A673 (cell line): ENCODE measurements around the gene BCL2L2. TPM values are rescaled to one million over a fixed set of nuclear protein-coding genes. Genes with fewer than 3 reads are reported as not detected.
"Not testable (repeated sequence)": the region's sequence is repeated elsewhere in the genome, so short reads cannot be mapped to it uniquely, and the experiment has no call there.

Experiments used
- BruUV-seq: library from RNA; stranded (reverse); fragments of 400-500 nt; replicated peaks from 2 replicates; lab custom pipeline; 2021; lab: Mats Ljungman, UMichigan
- CTCF ChIA-PET: fragments of 300-600 bp; sonication (Branson Sonifier 250); formaldehyde crosslinking; loops from one replicate; lab custom pipeline; 2022; ENCODE audit warnings: antibody characterized with exemption; lab: Charles Lee
- POLR2A ChIA-PET: fragments of 300-600 bp; sonication (Branson Sonifier 250); formaldehyde crosslinking; loops from one replicate; lab custom pipeline; 2022; ENCODE audit warnings: antibody characterized with exemption; ENCODE audit not compliant: low non-redundant PET; lab: Charles Lee
- DNase-seq: peaks from one replicate; pipeline ENCODE4 v3.0.0-alpha.2; 2015; ENCODE audit warnings: low spot score
- H3K27ac ChIP-seq: fragments of 200-600 bp; sonication (generic); 2 replicates; pipeline ENCODE4 v1.5.1; 2016; ENCODE audit warnings: mixed run types, low read depth, mild to moderate bottlenecking, mixed read lengths, antibody characterized with exemption, low read length; ENCODE audit not compliant: poor library complexity, severe bottlenecking
- H3K27me3 ChIP-seq: fragments of 200-600 bp; sonication (generic); replicated peaks from 2 replicates; pipeline ENCODE4 v1.6.1; 2017; ENCODE audit warnings: mixed run types, low read depth, mild to moderate bottlenecking, mixed read lengths, antibody characterized with exemption, low read length; ENCODE audit not compliant: insufficient read depth, poor library complexity
- H3K36me3 ChIP-seq: fragments of 200-600 bp; sonication (generic); 2 replicates; pipeline ENCODE4 v1.6.1; 2016; ENCODE audit warnings: mixed run types, mild to moderate bottlenecking, mixed read lengths, antibody characterized with exemption, low read length; ENCODE audit not compliant: insufficient read depth, poor library complexity, severe bottlenecking
- H3K4me1 ChIP-seq: fragments of 200-600 bp; sonication (generic); 2 replicates; pipeline ENCODE4 v1.6.1; 2017; ENCODE audit warnings: mixed run types, mild to moderate bottlenecking, mixed read lengths, antibody characterized with exemption, low read length; ENCODE audit not compliant: insufficient read depth, poor library complexity, severe bottlenecking
- H3K4me3 ChIP-seq: fragments of 200-600 bp; sonication (generic); 2 replicates; pipeline ENCODE4 v1.5.1; 2016; ENCODE audit warnings: low read depth, mixed run types, mild to moderate bottlenecking, mixed read lengths, low read length; ENCODE audit not compliant: poor library complexity, severe bottlenecking
- H3K9me3 ChIP-seq: fragments of 200-600 bp; sonication (generic); 2 replicates; pipeline ENCODE4 v1.6.1; 2016; ENCODE audit warnings: mixed run types, low read depth, mild to moderate bottlenecking, mixed read lengths, antibody characterized with exemption, low read length; ENCODE audit not compliant: poor library complexity, severe bottlenecking
- EZH2 ChIP-seq: fragments of 200-600 bp; sonication (generic); IDR thresholded peaks from 2 replicates; pipeline ENCODE4 v1.6.1; 2017; ENCODE audit warnings: borderline replicate concordance, low read depth, mild to moderate bottlenecking, mixed read lengths, antibody characterized with exemption, low read length; ENCODE audit not compliant: poor library complexity, severe bottlenecking
- intact Hi-C: fragments of 100-400 bp; cut with micrococcal nuclease; formaldehyde crosslinking; loops from one replicate; pipeline ENCODE4 v1.10.0; 2022; ENCODE audit not compliant: unreplicated experiment
- total RNA-seq: library from RNA; stranded (reverse); gene quantifications from 2 replicates; pipeline ENCODE4 v1.2.3, GENCODE V29; 2021
- TF ChIP-seq, protein P1 (sequence below): fragments of 300-800, 200-600 bp; sonication (generic); conservative IDR thresholded peaks from 2 replicates; pipeline ENCODE4 v1.5.1; 2017; ENCODE audit warnings: low read depth, mild to moderate bottlenecking, antibody characterized with exemption, low read length, moderate library complexity, mixed read lengths

The BCL2L2 gene
- total RNA-seq, 1 experiment from 2014 or later, result 22.8 TPM

DNA sequence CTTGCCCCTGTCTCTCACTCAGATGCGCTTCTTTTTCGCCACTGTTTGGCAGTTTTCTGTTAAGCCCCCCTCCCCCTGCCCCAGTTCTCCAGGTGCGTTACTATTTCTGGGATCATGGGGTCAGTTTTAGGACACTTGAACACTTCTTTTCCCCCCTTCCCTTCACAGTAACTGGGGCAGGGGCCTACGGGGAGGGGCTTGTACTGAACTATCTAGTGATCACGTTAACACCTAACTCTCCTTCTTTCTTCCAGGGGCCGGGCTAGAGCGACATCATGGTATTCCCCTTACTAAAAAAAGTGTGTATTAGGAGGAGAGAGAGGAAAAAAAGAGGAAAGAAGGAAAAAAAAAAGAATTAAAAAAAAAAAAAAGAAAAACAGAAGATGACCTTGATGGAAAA lies 18.4 kb downstream of the BCL2L2 start:
- TF ChIP-seq, protein P1, sequence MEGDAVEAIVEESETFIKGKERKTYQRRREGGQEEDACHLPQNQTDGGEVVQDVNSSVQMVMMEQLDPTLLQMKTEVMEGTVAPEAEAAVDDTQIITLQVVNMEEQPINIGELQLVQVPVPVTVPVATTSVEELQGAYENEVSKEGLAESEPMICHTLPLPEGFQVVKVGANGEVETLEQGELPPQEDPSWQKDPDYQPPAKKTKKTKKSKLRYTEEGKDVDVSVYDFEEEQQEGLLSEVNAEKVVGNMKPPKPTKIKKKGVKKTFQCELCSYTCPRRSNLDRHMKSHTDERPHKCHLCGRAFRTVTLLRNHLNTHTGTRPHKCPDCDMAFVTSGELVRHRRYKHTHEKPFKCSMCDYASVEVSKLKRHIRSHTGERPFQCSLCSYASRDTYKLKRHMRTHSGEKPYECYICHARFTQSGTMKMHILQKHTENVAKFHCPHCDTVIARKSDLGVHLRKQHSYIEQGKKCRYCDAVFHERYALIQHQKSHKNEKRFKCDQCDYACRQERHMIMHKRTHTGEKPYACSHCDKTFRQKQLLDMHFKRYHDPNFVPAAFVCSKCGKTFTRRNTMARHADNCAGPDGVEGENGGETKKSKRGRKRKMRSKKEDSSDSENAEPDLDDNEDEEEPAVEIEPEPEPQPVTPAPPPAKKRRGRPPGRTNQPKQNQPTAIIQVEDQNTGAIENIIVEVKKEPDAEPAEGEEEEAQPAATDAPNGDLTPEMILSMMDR, result no peak
- no peak for TF ChIP-seq EZH2
- Histone ChIP-seq H3K4me3 (no peak overlapping the region), H3K4me1 (peaks cover 13% of the 10 kb centered on the region), H3K27me3 (no peaks in the 10 kb centered on the region), H3K27ac (no peak overlapping the region), H3K9me3 (no peaks in the 10 kb centered on the region), H3K36me3 (peaks cover 37% of the 10 kb centered on the region)
- CTCF ChIA-PET, result no interaction called here
- intact Hi-C loops, result loop anchor here (5.0 kb wide), 2 partner anchors 42 to 142 kb away; partner anchors contain the start of genes EFS and NGDN
- no peak for DNase-seq
- BruUV-seq, result no TSS peak
- POLR2A ChIA-PET, result no interaction called here

DNA sequence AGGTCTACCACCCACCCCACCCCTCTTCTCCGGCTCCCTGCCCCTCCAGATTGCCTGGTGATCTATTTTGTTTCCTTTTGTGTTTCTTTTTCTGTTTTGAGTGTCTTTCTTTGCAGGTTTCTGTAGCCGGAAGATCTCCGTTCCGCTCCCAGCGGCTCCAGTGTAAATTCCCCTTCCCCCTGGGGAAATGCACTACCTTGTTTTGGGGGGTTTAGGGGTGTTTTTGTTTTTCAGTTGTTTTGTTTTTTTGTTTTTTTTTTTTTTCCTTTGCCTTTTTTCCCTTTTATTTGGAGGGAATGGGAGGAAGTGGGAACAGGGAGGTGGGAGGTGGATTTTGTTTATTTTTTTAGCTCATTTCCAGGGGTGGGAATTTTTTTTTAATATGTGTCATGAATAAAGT lies 19.1 kb downstream of the BCL2L2 start:
- H3K4me3 ChIP-seq, CTCF ChIA-PET, H3K27me3 ChIP-seq, intact Hi-C loops, DNase-seq, H3K4me1 ChIP-seq, BruUV-seq, H3K9me3 ChIP-seq: not testable (repeated sequence)
- POLR2A ChIA-PET, result interaction anchor here (0.7 kb wide), 1 partner anchor 605 kb away, joined by 3 read pairs; no protein-coding TSS in a partner anchor
- H3K36me3 ChIP-seq, result peaks cover 36% of the 10 kb centered on the region
- H3K27ac ChIP-seq, result peak overlapping the region; percentile 38

DNA sequence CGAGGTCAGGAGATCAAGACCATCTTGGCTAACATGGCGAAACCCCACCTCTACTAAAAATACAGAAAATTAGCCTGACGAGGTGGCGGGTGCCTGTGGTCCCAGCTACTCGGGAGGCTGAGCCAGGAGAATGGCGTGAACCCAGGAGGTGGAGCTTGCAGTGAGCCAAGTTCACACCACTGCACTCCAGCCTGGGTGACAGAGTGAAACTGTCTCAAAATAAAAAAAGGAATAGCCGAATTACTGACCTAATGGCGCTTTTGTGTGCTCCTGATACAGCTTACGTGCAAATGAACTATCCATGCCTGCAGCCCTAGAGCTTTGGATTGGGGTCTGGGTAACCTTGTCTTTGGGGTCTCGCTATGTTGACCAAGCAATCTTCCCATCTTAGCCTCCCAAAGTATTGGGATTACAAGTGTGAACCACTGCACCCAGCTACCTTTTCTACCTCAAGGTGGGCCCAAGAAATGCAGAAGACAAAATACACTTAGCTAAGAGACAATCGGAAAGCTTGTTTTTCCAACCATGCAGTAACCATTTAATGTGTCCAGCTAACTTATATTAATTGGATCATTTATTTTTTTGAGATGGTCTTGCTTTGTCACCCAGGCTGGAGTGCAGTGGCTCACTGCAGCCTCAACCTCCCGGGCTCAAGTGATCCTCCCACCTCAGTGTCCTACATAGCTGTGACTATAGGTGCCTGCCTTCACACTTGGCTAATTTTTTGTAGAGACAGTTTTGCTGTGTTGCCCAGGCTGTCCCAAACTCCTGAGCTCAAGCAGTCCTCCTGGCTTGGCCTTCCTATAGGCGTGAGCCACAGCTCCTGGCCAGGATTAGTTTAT lies 20.1 kb downstream of the BCL2L2 start:
- ChIA-PET CTCF (no interaction called here), POLR2A (interaction anchor here (0.6 kb wide), 1 partner anchor 27 kb away, joined by 4 read pairs; no protein-coding TSS in a partner anchor)
- intact Hi-C loops, result no loop called here
- H3K4me3 ChIP-seq, result no peak overlapping the region
- no TSS peak for BruUV-seq
- H3K36me3 ChIP-seq, result peaks cover 36% of the 10 kb centered on the region
- no peak for DNase-seq
- H3K27me3 ChIP-seq, result no peaks in the 10 kb centered on the region
- no peaks in the 10 kb centered on the region for H3K9me3 ChIP-seq
- H3K4me1 ChIP-seq, result peaks cover 10% of the 10 kb centered on the region
- H3K27ac ChIP-seq, result no peak overlapping the region
- TF ChIP-seq, protein P1, result no peak
- no peak for TF ChIP-seq EZH2
